A673 (cell line): ENCODE data around the gene SEPTIN1. TPM values are rescaled to one million over a fixed set of nuclear protein-coding genes. Genes with fewer than 3 reads are reported as not detected.

Experiments used
- BruUV-seq: library from RNA; stranded (reverse); fragments of 400-500 nt; replicated peaks from 2 replicates; lab custom pipeline; 2021; lab: Mats Ljungman, UMichigan
- CTCF ChIA-PET: fragments of 300-600 bp; sonication (Branson Sonifier 250); formaldehyde crosslinking; loops from one replicate; lab custom pipeline; 2022; ENCODE audit warnings: antibody characterized with exemption; lab: Charles Lee
- POLR2A ChIA-PET: fragments of 300-600 bp; sonication (Branson Sonifier 250); formaldehyde crosslinking; loops from one replicate; lab custom pipeline; 2022; ENCODE audit warnings: antibody characterized with exemption; ENCODE audit not compliant: low non-redundant PET; lab: Charles Lee
- DNase-seq: peaks from one replicate; pipeline ENCODE4 v3.0.0-alpha.2; 2015; ENCODE audit warnings: low spot score
- H3K27ac ChIP-seq: fragments of 200-600 bp; sonication (generic); 2 replicates; pipeline ENCODE4 v1.5.1; 2016; ENCODE audit warnings: mixed run types, low read depth, mild to moderate bottlenecking, mixed read lengths, antibody characterized with exemption, low read length; ENCODE audit not compliant: poor library complexity, severe bottlenecking
- H3K27me3 ChIP-seq: fragments of 200-600 bp; sonication (generic); replicated peaks from 2 replicates; pipeline ENCODE4 v1.6.1; 2017; ENCODE audit warnings: mixed run types, low read depth, mild to moderate bottlenecking, mixed read lengths, antibody characterized with exemption, low read length; ENCODE audit not compliant: insufficient read depth, poor library complexity
- H3K36me3 ChIP-seq: fragments of 200-600 bp; sonication (generic); 2 replicates; pipeline ENCODE4 v1.6.1; 2016; ENCODE audit warnings: mixed run types, mild to moderate bottlenecking, mixed read lengths, antibody characterized with exemption, low read length; ENCODE audit not compliant: insufficient read depth, poor library complexity, severe bottlenecking
- H3K4me1 ChIP-seq: fragments of 200-600 bp; sonication (generic); 2 replicates; pipeline ENCODE4 v1.6.1; 2017; ENCODE audit warnings: mixed run types, mild to moderate bottlenecking, mixed read lengths, antibody characterized with exemption, low read length; ENCODE audit not compliant: insufficient read depth, poor library complexity, severe bottlenecking
- H3K4me3 ChIP-seq: fragments of 200-600 bp; sonication (generic); 2 replicates; pipeline ENCODE4 v1.5.1; 2016; ENCODE audit warnings: low read depth, mixed run types, mild to moderate bottlenecking, mixed read lengths, low read length; ENCODE audit not compliant: poor library complexity, severe bottlenecking
- H3K9me3 ChIP-seq: fragments of 200-600 bp; sonication (generic); 2 replicates; pipeline ENCODE4 v1.6.1; 2016; ENCODE audit warnings: mixed run types, low read depth, mild to moderate bottlenecking, mixed read lengths, antibody characterized with exemption, low read length; ENCODE audit not compliant: poor library complexity, severe bottlenecking
- CTCF ChIP-seq: fragments of 300-800, 200-600 bp; sonication (generic); conservative IDR thresholded peaks from 2 replicates; pipeline ENCODE4 v1.5.1; 2017; ENCODE audit warnings: low read depth, mild to moderate bottlenecking, antibody characterized with exemption, low read length, moderate library complexity, mixed read lengths
- EZH2 ChIP-seq: fragments of 200-600 bp; sonication (generic); IDR thresholded peaks from 2 replicates; pipeline ENCODE4 v1.6.1; 2017; ENCODE audit warnings: borderline replicate concordance, low read depth, mild to moderate bottlenecking, mixed read lengths, antibody characterized with exemption, low read length; ENCODE audit not compliant: poor library complexity, severe bottlenecking
- intact Hi-C: fragments of 100-400 bp; cut with micrococcal nuclease; formaldehyde crosslinking; loops from one replicate; pipeline ENCODE4 v1.10.0; 2022; ENCODE audit not compliant: unreplicated experiment
- total RNA-seq: library from RNA; stranded (reverse); gene quantifications from 2 replicates; pipeline ENCODE4 v1.2.3, GENCODE V29; 2021

Gene SEPTIN1
- total RNA-seq, 1 experiment from 2014 or later: 0.86 TPM

DNA sequence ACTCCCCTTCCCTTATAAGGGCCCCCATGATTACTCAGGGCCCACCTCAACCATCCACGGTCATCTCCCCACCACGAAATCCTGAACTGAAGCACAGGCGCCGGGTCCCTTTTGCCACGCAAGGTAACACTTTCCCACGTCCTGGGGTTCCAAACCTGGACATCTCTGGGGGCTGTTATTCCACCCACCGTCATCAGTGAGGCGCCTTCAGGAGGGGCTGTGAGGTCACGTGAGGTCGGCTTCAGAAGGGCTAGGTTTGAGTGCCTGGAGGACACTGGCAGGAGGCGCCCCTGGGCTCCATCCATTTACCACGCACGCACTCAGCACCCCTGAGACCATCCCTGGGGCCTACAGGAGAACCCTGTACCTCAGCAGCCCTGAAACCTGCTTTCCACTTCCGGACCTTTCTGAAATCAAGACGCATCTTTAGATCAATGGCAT is 31.3 kb downstream of the SEPTIN1 start:
- intact Hi-C loops: no loop called here
- Histone ChIP-seq H3K9me3 (no peaks in the 10 kb centered on the region), H3K27me3 (no peaks in the 10 kb centered on the region), H3K27ac (no peak overlapping the region), H3K36me3 (peaks cover 38% of the 10 kb centered on the region), H3K4me1 (peaks cover 13% of the 10 kb centered on the region), H3K4me3 (no peak overlapping the region)
- no peak for DNase-seq
- ChIA-PET CTCF (no interaction called here), POLR2A (no interaction called here)
- TF ChIP-seq EZH2 (no peak), CTCF (no peak)
- BruUV-seq: no TSS peak

DNA sequence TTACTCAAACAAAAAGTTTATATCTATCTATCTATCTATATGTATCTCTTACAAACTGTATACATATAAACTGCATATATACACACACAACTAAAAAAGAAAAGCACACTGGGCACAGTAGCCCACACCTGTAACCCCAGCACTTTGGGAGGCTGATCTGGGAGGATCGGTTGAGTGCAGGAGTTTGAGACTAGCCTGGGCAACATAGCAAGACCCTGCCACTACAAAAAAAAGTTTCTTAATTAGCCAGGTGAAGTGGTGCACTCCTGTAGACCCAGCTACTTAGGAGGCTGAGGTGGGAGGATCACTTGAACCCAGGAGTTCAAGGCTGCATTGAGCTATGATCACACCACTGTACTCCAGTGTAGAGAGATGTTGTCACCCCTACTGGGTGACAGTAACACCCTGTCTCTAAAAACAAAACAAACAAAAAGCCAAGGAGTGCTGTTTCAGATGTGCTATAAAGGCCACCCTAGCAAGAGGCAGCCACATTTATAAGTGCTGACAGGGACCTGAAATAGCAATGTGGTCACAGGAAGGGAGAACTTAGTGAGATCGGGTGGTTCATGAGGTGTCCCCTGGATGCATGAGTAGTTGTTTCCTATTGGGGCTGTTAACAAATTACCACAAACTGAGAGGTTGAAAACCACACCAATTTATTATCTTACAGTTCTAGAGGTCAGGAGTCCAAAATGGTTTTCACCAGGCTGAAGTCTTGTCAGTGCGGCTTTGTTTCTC is 32.1 kb downstream of the SEPTIN1 start:
- Histone ChIP-seq H3K9me3 (no peaks in the 10 kb centered on the region), H3K4me1 (peaks cover 6% of the 10 kb centered on the region), H3K27me3 (no peaks in the 10 kb centered on the region), H3K27ac (no peak overlapping the region), H3K4me3 (no peak overlapping the region), H3K36me3 (peaks cover 38% of the 10 kb centered on the region)
- CTCF ChIA-PET: interaction anchor here (0.6 kb wide), 1 partner anchor 286 kb away, joined by 5 read pairs; no protein-coding TSS in a partner anchor
- POLR2A ChIA-PET: no interaction called here
- BruUV-seq: no TSS peak
- intact Hi-C loops: no loop called here
- no peak for DNase-seq
- TF ChIP-seq CTCF (no peak), EZH2 (no peak)

DNA sequence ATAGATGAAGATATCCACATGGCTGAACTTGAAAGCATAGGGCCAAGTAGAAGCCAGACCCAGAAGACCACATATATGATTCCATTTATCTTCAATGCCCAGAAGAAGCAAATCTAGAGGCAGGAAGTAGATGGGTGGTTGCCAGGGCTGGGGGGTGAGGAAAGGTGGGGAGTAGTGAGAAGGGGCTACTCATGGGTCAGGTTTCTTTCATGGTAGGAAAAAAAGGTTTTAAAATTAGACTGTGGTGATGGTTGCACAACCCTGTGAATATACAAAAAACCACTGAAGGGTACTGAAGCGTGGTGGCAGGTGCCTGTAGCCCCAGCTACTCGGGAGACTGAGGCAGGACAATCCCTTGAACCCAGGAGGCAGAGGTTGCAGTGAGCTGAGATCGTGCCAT is 32.7 kb downstream of the SEPTIN1 start:
- POLR2A ChIA-PET: no interaction called here
- Histone ChIP-seq H3K4me3 (no peak overlapping the region), H3K36me3 (peaks cover 38% of the 10 kb centered on the region), H3K27me3 (no peaks in the 10 kb centered on the region), H3K4me1 (peaks cover 6% of the 10 kb centered on the region), H3K9me3 (no peaks in the 10 kb centered on the region), H3K27ac (no peak overlapping the region)
- CTCF ChIA-PET: no interaction called here
- BruUV-seq: no TSS peak
- TF ChIP-seq EZH2: no peak
- TF ChIP-seq CTCF: no peak
- no peak for DNase-seq
- intact Hi-C loops: no loop called here
